Hepatocyte (in vitro differentiated cells): ENCODE results near the gene BEND3. TPM values are rescaled to one million over a fixed set of nuclear protein-coding genes. Genes with fewer than 3 reads are reported as not detected.
A peak's percentile ranks its signal among the peaks of the same experiment; 100 is the strongest.

Experiments used
- DNase-seq: peaks from one replicate; pipeline ENCODE4 v3.0.0-alpha.2; 2016; ENCODE audit warnings: low spot score
- H2AFZ ChIP-seq: fragments of 200-600 bp; sonication (generic); 2 replicates; pipeline ENCODE4 v1.6.0; 2016; ENCODE audit warnings: antibody characterized with exemption, mild to moderate bottlenecking
- H3K27ac ChIP-seq: fragments of 200-600 bp; sonication (generic); 2 replicates; pipeline ENCODE4 v1.5.1; 2016; ENCODE audit warnings: mild to moderate bottlenecking
- H3K27me3 ChIP-seq: fragments of 200-600 bp; sonication (generic); 2 replicates; pipeline ENCODE4 v1.6.1; 2016
- H3K36me3 ChIP-seq: fragments of 200-600 bp; sonication (generic); replicated peaks from 2 replicates; pipeline ENCODE4 v1.5.1; 2016; ENCODE audit warnings: low read depth; ENCODE audit not compliant: insufficient read depth
- H3K4me1 ChIP-seq: fragments of 200-600 bp; sonication (generic); 2 replicates; pipeline ENCODE4 v1.5.1; 2016; ENCODE audit warnings: mild to moderate bottlenecking, moderate library complexity; ENCODE audit not compliant: insufficient read depth
- H3K4me2 ChIP-seq: fragments of 200-600 bp; sonication (generic); 2 replicates; pipeline ENCODE4 v1.6.0; 2016
- H3K4me3 ChIP-seq: fragments of 200-600 bp; sonication (generic); 2 replicates; pipeline ENCODE4 v1.5.1; 2016; ENCODE audit warnings: mild to moderate bottlenecking
- H3K79me2 ChIP-seq: fragments of 200-600 bp; sonication (generic); 2 replicates; pipeline ENCODE4 v1.6.0; 2017; ENCODE audit warnings: mild to moderate bottlenecking
- H3K9me2 ChIP-seq: fragments of 200-600 bp; sonication (generic); replicated peaks from 2 replicates; pipeline ENCODE4 v1.6.0; 2017; ENCODE audit warnings: mild to moderate bottlenecking; ENCODE audit not compliant: insufficient read depth
- H3K9me3 ChIP-seq: fragments of 200-600 bp; sonication (generic); 2 replicates; pipeline ENCODE4 v1.5.1; 2016; ENCODE audit warnings: low read depth, mild to moderate bottlenecking
- H4K20me1 ChIP-seq: fragments of 200-600 bp; sonication (generic); 2 replicates; pipeline ENCODE4 v1.6.0; 2016; ENCODE audit warnings: mild to moderate bottlenecking; ENCODE audit not compliant: insufficient read depth, poor library complexity, severe bottlenecking
- EZH2 ChIP-seq: fragments of 200-600 bp; sonication (generic); IDR thresholded peaks from 2 replicates; pipeline ENCODE4 v1.6.1; 2016; ENCODE audit warnings: antibody characterized with exemption, mild to moderate bottlenecking, borderline replicate concordance
- EZH2phosphoT487 ChIP-seq: fragments of 200-600 bp; sonication (generic); IDR thresholded peaks from one replicate; pipeline ENCODE4 v1.6.1; 2018; ENCODE audit warnings: antibody characterized with exemption, mild to moderate bottlenecking, low read depth, moderate library complexity; ENCODE audit not compliant: unreplicated experiment, severe bottlenecking
- WGBS: methylation state at CpG from one replicate; pipeline ENCODE4 v1.1.6; 2016; ENCODE audit warnings: low lambda C conversion rate; ENCODE audit errors: missing lambda C conversion rate; 5-methylcytosine and 5-hydroxymethylcytosine counted together
- polyA plus RNA-seq: library from polyadenylated mRNA; unstranded; fragments of >200 nt; fragmentation: Nextera tagmentation; extraction: Ambion mirVana; gene quantifications from 2 replicates; pipeline ENCODE4 v1.2.1, GENCODE V29; 2016
- total RNA-seq: library from RNA; depleted of rRNA; stranded (reverse); fragments of >200 nt; gene quantifications from 2 replicates; pipeline ENCODE4 v1.2.3, GENCODE V29; 2014
- TF ChIP-seq, protein P1 (sequence below): fragments of 200-600 bp; sonication (generic); IDR thresholded peaks from 2 replicates; pipeline ENCODE4 v1.5.1; 2016; ENCODE audit warnings: antibody characterized with exemption, mild to moderate bottlenecking; ENCODE audit not compliant: poor library complexity

The BEND3 gene
- total and polyA plus RNA-seq, 2 experiments from 2014 or later, result 2.7 to 5.7 TPM

GRCh38 chr6:107116931-107117330 lies 1.6 kb upstream of the BEND3 start:
- TF ChIP-seq, protein P1, sequence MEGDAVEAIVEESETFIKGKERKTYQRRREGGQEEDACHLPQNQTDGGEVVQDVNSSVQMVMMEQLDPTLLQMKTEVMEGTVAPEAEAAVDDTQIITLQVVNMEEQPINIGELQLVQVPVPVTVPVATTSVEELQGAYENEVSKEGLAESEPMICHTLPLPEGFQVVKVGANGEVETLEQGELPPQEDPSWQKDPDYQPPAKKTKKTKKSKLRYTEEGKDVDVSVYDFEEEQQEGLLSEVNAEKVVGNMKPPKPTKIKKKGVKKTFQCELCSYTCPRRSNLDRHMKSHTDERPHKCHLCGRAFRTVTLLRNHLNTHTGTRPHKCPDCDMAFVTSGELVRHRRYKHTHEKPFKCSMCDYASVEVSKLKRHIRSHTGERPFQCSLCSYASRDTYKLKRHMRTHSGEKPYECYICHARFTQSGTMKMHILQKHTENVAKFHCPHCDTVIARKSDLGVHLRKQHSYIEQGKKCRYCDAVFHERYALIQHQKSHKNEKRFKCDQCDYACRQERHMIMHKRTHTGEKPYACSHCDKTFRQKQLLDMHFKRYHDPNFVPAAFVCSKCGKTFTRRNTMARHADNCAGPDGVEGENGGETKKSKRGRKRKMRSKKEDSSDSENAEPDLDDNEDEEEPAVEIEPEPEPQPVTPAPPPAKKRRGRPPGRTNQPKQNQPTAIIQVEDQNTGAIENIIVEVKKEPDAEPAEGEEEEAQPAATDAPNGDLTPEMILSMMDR, result no peak
- TF ChIP-seq EZH2phosphoT487 (no peak), EZH2 (no peak)
- no peaks in the 10 kb centered on the region for H3K36me3 ChIP-seq
- H4K20me1 ChIP-seq, result no peaks in the 10 kb centered on the region
- H3K4me3 ChIP-seq, result peak overlapping the region; percentile 78
- peaks cover 13% of the 10 kb centered on the region for H3K4me1 ChIP-seq
- DNase-seq, result no peak
- H3K27ac ChIP-seq, result no peak overlapping the region
- peaks cover 14% of the 10 kb centered on the region for H3K79me2 ChIP-seq
- H3K27me3 ChIP-seq, result peaks cover 3% of the 10 kb centered on the region
- no peaks in the 10 kb centered on the region for H3K9me3 ChIP-seq
- no peaks in the 10 kb centered on the region for H3K9me2 ChIP-seq
- H2AFZ ChIP-seq, result peak overlapping the region; percentile 79
- H3K4me2 ChIP-seq, result peak overlapping the region; percentile 93
- WGBS, result 9% methylated on average over 7 of the region's 7 CpGs

DNA sequence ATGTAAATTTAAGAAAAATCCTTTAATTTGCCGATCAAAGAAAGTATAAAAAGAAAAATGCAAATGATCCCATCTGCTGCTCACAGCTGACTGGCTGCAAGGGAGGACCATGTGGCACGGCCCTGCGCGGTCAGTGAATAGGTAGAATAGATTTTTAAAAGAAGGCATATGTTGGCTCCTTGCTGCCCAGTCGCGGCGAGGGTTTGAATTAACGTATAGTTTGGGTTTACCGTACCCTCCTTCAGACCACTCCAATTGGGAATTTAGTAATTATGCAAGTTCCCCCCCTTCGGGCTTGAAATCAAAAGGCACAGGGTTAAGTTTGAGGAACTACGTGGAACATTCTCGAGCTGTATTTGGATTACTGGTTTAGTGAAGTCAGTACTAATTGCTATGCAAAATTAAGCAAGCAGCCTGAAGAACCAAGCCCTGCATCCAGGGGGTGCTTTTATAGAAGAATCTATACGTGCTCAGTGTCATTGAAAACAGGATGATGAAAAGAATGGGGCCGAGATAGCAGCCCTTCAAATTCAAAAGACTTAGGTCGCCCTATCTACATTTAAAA lies 1.1 kb upstream of the BEND3 start:
- DNase-seq, result peak; percentile 58
- peak overlapping the region; percentile 96 for H3K27ac ChIP-seq
- H4K20me1 ChIP-seq, result no peaks in the 10 kb centered on the region
- TF ChIP-seq EZH2 (no peak), EZH2phosphoT487 (no peak)
- TF ChIP-seq, protein P1, result peak; percentile 13
- 2% methylated on average over 15 of the region's 15 CpGs for WGBS
- H3K4me1 ChIP-seq, result peaks cover 13% of the 10 kb centered on the region
- no peaks in the 10 kb centered on the region for H3K9me3 ChIP-seq
- H2AFZ ChIP-seq, result peak overlapping the region; percentile 79
- H3K27me3 ChIP-seq, result peaks cover 3% of the 10 kb centered on the region
- H3K4me3 ChIP-seq, result peak overlapping the region; percentile 78
- no peaks in the 10 kb centered on the region for H3K9me2 ChIP-seq
- H3K4me2 ChIP-seq, result peak overlapping the region; percentile 93
- peaks cover 20% of the 10 kb centered on the region for H3K79me2 ChIP-seq
- H3K36me3 ChIP-seq, result no peaks in the 10 kb centered on the region

- H3K79me2 ChIP-seq, result peaks cover 23% of the 10 kb centered on the region
- peak overlapping the region; percentile 79 for H2AFZ ChIP-seq
- peak overlapping the region; percentile 96 for H3K27ac ChIP-seq
Measured at GRCh38 chr6:107115695-107116327, 496 bp upstream of the BEND3 start.

More at GRCh38 chr6:107115695-107116327, 496 bp upstream of the BEND3 start:
- H3K9me3 ChIP-seq, result no peaks in the 10 kb centered on the region
- no peaks in the 10 kb centered on the region for H3K36me3 ChIP-seq
- peak overlapping the region; percentile 93 for H3K4me2 ChIP-seq
- H3K27me3 ChIP-seq, result peaks cover 3% of the 10 kb centered on the region
- H3K4me1 ChIP-seq, result peaks cover 13% of the 10 kb centered on the region
- no peaks in the 10 kb centered on the region for H3K9me2 ChIP-seq
- peak overlapping the region; percentile 78 for H3K4me3 ChIP-seq
- peak; percentile 73 for DNase-seq
- WGBS, result under 1% methylated on average over 43 of the region's 45 CpGs
- H4K20me1 ChIP-seq, result no peaks in the 10 kb centered on the region
- no peak for TF ChIP-seq EZH2phosphoT487
- TF ChIP-seq EZH2, result no peak
- TF ChIP-seq, protein P1, result no peak
